HEK293 (cell line): Measurements from ENCODE around the gene ACSL3.

ENCODE experiments used
- ATF2 ChIP-seq: fragments of 450-650 bp; formaldehyde crosslinking; IDR thresholded peaks from 2 replicates; pipeline ENCODE4 v1.5.1; 2016; ENCODE audit warnings: missing biosample characterization, missing genetic modification characterization, low read depth
- GLI4 ChIP-seq: fragments of 450-650 bp; formaldehyde crosslinking; IDR thresholded peaks from 2 replicates; pipeline ENCODE4 v1.5.1; 2016; ENCODE audit warnings: missing biosample characterization, missing genetic modification characterization
- HIC1 ChIP-seq: fragments of 450-650 bp; formaldehyde crosslinking; IDR thresholded peaks from 2 replicates; pipeline ENCODE4 v1.5.1; 2016; ENCODE audit warnings: missing biosample characterization, missing genetic modification characterization
- IKZF3 ChIP-seq: fragments of 450-650 bp; IDR thresholded peaks from 2 replicates; pipeline ENCODE4 v1.5.0; 2018; ENCODE audit warnings: missing biosample characterization, mild to moderate bottlenecking, missing genetic modification characterization, moderate library complexity
- KLF16 ChIP-seq: fragments of 450-650 bp; formaldehyde crosslinking; IDR thresholded peaks from 2 replicates; pipeline ENCODE4 v1.5.1; 2017; ENCODE audit warnings: missing biosample characterization, missing genetic modification characterization
- PBX3 ChIP-seq: sonication (generic); formaldehyde crosslinking; IDR thresholded peaks from 2 replicates; pipeline ENCODE4 v1.8.1; 2022; ENCODE audit warnings: mild to moderate bottlenecking, moderate library complexity, missing genetic modification reagents
- PRDM6 ChIP-seq: fragments of 450-650 bp; formaldehyde crosslinking; IDR thresholded peaks from 2 replicates; pipeline ENCODE4 v1.5.1; 2017; ENCODE audit warnings: missing biosample characterization, missing genetic modification characterization
- SP3 ChIP-seq: fragments of 450-650 bp; formaldehyde crosslinking; IDR thresholded peaks from 2 replicates; pipeline ENCODE4 v1.5.1; 2016; ENCODE audit warnings: missing biosample characterization, missing genetic modification characterization
- ZBTB11 ChIP-seq: fragments of 450-650 bp; formaldehyde crosslinking; conservative IDR thresholded peaks from 2 replicates; pipeline ENCODE4 v1.5.1; 2016; ENCODE audit warnings: low read depth, missing biosample characterization, missing genetic modification characterization
- ZBTB21 ChIP-seq: fragments of 450-650 bp; formaldehyde crosslinking; IDR thresholded peaks from 2 replicates; pipeline ENCODE4 v1.5.1; 2017; ENCODE audit warnings: missing biosample characterization, missing genetic modification characterization
- ZBTB8A ChIP-seq: fragments of 450-650 bp; formaldehyde crosslinking; IDR thresholded peaks from 2 replicates; pipeline ENCODE4 v1.5.1; 2016; ENCODE audit warnings: missing biosample characterization, missing genetic modification characterization
- ZFP37 ChIP-seq: fragments of 450-650 bp; formaldehyde crosslinking; IDR thresholded peaks from 2 replicates; pipeline ENCODE4 v1.5.1; 2016; ENCODE audit warnings: missing biosample characterization, missing genetic modification characterization
- ZNF140 ChIP-seq: fragments of 450-650 bp; formaldehyde crosslinking; IDR thresholded peaks from 2 replicates; pipeline ENCODE4 v1.5.1; 2016; ENCODE audit warnings: missing biosample characterization, missing genetic modification characterization
- ZNF2 ChIP-seq: fragments of 450-650 bp; formaldehyde crosslinking; IDR thresholded peaks from 2 replicates; pipeline ENCODE4 v1.5.1; 2016; ENCODE audit warnings: missing biosample characterization, missing genetic modification characterization
- ZNF221 ChIP-seq: fragments of 450-650 bp; formaldehyde crosslinking; IDR thresholded peaks from 2 replicates; pipeline ENCODE4 v1.5.1; 2017; ENCODE audit warnings: missing biosample characterization, missing genetic modification characterization, borderline replicate concordance
- ZNF223 ChIP-seq: fragments of 450-650 bp; formaldehyde crosslinking; IDR thresholded peaks from 2 replicates; pipeline ENCODE4 v1.5.1; 2016; ENCODE audit warnings: missing biosample characterization, missing genetic modification characterization
- ZNF239 ChIP-seq: fragments of 450-650 bp; formaldehyde crosslinking; IDR thresholded peaks from 2 replicates; pipeline ENCODE4 v1.5.1; 2016; ENCODE audit warnings: missing biosample characterization, missing genetic modification characterization
- ZNF292 ChIP-seq: fragments of 450-650 bp; formaldehyde crosslinking; IDR thresholded peaks from 2 replicates; pipeline ENCODE4 v1.5.1; 2016; ENCODE audit warnings: low read depth, missing biosample characterization, missing genetic modification characterization, borderline replicate concordance
- ZNF394 ChIP-seq: fragments of 450-650 bp; formaldehyde crosslinking; IDR thresholded peaks from 2 replicates; pipeline ENCODE4 v1.5.1; 2016; ENCODE audit warnings: missing biosample characterization, missing genetic modification characterization, mild to moderate bottlenecking, moderate library complexity, borderline replicate concordance
- ZNF426 ChIP-seq: fragments of 450-650 bp; formaldehyde crosslinking; IDR thresholded peaks from 2 replicates; pipeline ENCODE4 v1.5.1; 2017; ENCODE audit warnings: missing biosample characterization, missing genetic modification characterization, mild to moderate bottlenecking, inconsistent platforms, moderate library complexity
- ZNF521 ChIP-seq: fragments of 450-650 bp; formaldehyde crosslinking; IDR thresholded peaks from 2 replicates; pipeline ENCODE4 v1.5.1; 2017; ENCODE audit warnings: missing biosample characterization, mild to moderate bottlenecking, missing genetic modification characterization
- ZNF555 ChIP-seq: fragments of 450-650 bp; formaldehyde crosslinking; conservative IDR thresholded peaks from 2 replicates; pipeline ENCODE4 v1.5.1; 2017; ENCODE audit warnings: missing biosample characterization, mild to moderate bottlenecking, missing genetic modification characterization, inconsistent platforms
- ZNF558 ChIP-seq: fragments of 450-650 bp; formaldehyde crosslinking; IDR thresholded peaks from 2 replicates; pipeline ENCODE4 v1.5.1; 2016; ENCODE audit warnings: missing biosample characterization, missing genetic modification characterization
- ZNF623 ChIP-seq: fragments of 450-650 bp; formaldehyde crosslinking; IDR thresholded peaks from 2 replicates; pipeline ENCODE4 v1.5.1; 2016; ENCODE audit warnings: missing biosample characterization, missing genetic modification characterization
- ZNF626 ChIP-seq: fragments of 450-650 bp; sonication (Bioruptor Pico); formaldehyde crosslinking; IDR thresholded peaks from 2 replicates; pipeline ENCODE4 v1.5.1; 2018; ENCODE audit warnings: missing biosample characterization, missing genetic modification characterization, inconsistent platforms
- ZNF670 ChIP-seq: fragments of 450-650 bp; formaldehyde crosslinking; IDR thresholded peaks from 2 replicates; pipeline ENCODE4 v1.5.1; 2016; ENCODE audit warnings: missing biosample characterization, missing genetic modification characterization, low read depth
- ZNF776 ChIP-seq: fragments of 450-650 bp; formaldehyde crosslinking; IDR thresholded peaks from 2 replicates; pipeline ENCODE4 v1.5.0; 2017; ENCODE audit warnings: missing biosample characterization, missing genetic modification characterization, borderline replicate concordance
- ZNF791 ChIP-seq: fragments of 450-650 bp; formaldehyde crosslinking; IDR thresholded peaks from 2 replicates; pipeline ENCODE4 v1.5.1; 2016; ENCODE audit warnings: missing biosample characterization, missing genetic modification characterization

Gene ACSL3

GRCh38 chr2:222854773-222855700 lies 5.8 kb upstream of the ACSL3 start (continued):
- TF ChIP-seq PRDM6 (tag by site-specific recombination) (no peak), ZNF223 (no peak), ZNF140 (tag by site-specific recombination) (0 out of 2 replicates have a peak, but pooled peaks have one; percentile 32), ZNF776 (tag by site-specific recombination) (no peak), ZNF394 (tag by site-specific recombination) (peak; percentile 89), ZNF623 (tag by site-specific recombination) (peak; percentile 50; the same call in 1 of the 2 replicates), ZNF239 (tag by site-specific recombination) (no peak), PBX3 (CRISPR knock-in tag) (no peak), ZBTB21 (no peak), ZNF670 (tag by site-specific recombination) (no peak), ZBTB8A (tag by site-specific recombination) (peak; percentile 53; the same call in 1 of the 2 replicates), ZBTB11 (tag by site-specific recombination) (peak; percentile 65), GLI4 (tag by site-specific recombination) (no peak), ZNF555 (tag by site-specific recombination) (peak; percentile 52), ATF2 (tag by site-specific recombination) (no peak), ZNF626 (no peak), IKZF3 (tag by site-specific recombination) (no peak), ZNF221 (tag by site-specific recombination) (no peak), KLF16 (tag by site-specific recombination) (no peak), HIC1 (tag by site-specific recombination) (no peak), ZNF791 (tag by site-specific recombination) (no peak), ZNF292 (tag by site-specific recombination) (no peak), ZNF426 (tag by site-specific recombination) (peak; percentile 71), ZNF558 (peak; percentile 20; the same call in 1 of the 2 replicates), ZNF521 (tag by site-specific recombination) (no peak), ZNF2 (no peak), ZFP37 (0 out of 2 replicates have a peak, but pooled peaks have one; percentile 26), SP3 (tag by site-specific recombination) (no peak)
